ENCODE data around the gene MSI1. TPM values are rescaled to one million over a fixed set of nuclear protein-coding genes. Genes with fewer than 3 reads are reported as not detected.

Gene MSI1
- total RNA-seq, 3 donors from 2014 or later (not counting 1 experiment from before 2014, with no cell fraction given) = not detected

DNA sequence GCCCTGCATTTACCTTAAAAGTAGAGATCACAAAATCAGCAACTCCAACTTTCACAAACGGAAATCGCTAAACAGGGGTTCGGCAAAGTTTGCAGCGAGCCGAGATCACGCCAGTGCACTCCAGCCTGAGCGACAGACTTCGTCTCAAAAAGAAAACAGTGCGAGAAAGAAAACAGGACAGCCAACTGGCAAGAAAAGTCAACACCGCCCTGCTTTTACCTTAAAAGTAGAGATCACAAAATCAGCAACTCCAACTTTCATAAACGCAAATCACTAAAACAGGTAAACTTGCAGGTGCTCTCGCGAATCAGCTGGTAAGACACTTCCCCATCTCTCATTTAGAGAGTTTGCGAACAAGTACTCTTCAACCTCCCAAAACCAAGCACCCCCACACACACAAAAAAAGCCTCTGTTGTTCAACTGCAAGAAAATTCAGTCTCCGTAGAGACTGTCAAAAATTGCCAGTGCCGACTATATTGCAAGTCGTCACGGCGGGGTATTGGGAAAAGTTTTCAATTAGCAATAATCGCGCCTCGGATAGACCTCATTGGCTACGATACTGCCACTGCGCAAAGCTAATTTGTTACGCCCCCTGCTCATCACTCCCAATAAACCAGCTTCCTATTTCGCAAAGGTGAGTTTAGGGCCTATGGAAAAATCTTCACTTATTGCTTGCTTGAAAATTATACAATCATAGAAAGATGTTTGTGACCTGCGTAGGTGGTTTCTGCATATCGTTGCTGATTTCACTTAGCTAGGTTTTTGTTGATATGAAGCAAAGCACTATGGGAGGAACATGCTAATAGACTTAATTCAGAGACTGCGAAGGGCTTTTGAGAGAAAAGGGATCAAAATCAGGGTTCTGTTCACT lies 76.1 kb downstream of the MSI1 start, which contains the start of gene RNU4-1:
Gene RNU4-1 (minus strand): TSS at position 577 of the 871 bp plus-strand sequence.
- Mint-ChIP-seq H3K9me3 (no peaks in the 10 kb centered on the region), H3K27me3 (ENCODE audit: low read depth in 2 of 2) (no peaks in the 10 kb centered on the region), H3K36me3 (no peaks in the 10 kb centered on the region), H3K27ac (no peak within 1 kb of the TSS), H3K4me1 (no peaks in the 10 kb centered on the region), H3K4me3 (no peak within 1 kb of the TSS)
- Histone ChIP-seq H3K36me3 (ENCODE audit: control insufficient read depth, insufficient read depth, low read length) (no peaks in the 10 kb centered on the region), H3K4me1 (ENCODE audit: control insufficient read depth, insufficient read depth, low read length) (peaks cover 13% of the 10 kb centered on the region), H3K27me3 (ENCODE audit: control insufficient read depth, insufficient read depth, low read length) (no peaks in the 10 kb centered on the region), H3K4me3 (ENCODE audit: low read length) (peak within 1 kb of the TSS; percentile 61), H3K9me3 (ENCODE audit: control insufficient read depth, insufficient read depth, low read length) (no peaks in the 10 kb centered on the region), H3K27ac (ENCODE audit: low read length) (peak within 1 kb of the TSS; percentile 95)
- ATAC-seq (peak; percentile 38 to 57 (median 55)), DNase-seq (peak; percentile 68 to 87)
- intact Hi-C loops (cut with micrococcal nuclease) = loop anchor here (1.0 kb wide), 2 partner anchors 9 to 24 kb away; partner anchors contain the start of gene SIRT4
- under 1% methylated on average over 28 of the region's 29 CpGs for WGBS (ENCODE audit: insufficient coverage)
- TF ChIP-seq, protein P1, sequence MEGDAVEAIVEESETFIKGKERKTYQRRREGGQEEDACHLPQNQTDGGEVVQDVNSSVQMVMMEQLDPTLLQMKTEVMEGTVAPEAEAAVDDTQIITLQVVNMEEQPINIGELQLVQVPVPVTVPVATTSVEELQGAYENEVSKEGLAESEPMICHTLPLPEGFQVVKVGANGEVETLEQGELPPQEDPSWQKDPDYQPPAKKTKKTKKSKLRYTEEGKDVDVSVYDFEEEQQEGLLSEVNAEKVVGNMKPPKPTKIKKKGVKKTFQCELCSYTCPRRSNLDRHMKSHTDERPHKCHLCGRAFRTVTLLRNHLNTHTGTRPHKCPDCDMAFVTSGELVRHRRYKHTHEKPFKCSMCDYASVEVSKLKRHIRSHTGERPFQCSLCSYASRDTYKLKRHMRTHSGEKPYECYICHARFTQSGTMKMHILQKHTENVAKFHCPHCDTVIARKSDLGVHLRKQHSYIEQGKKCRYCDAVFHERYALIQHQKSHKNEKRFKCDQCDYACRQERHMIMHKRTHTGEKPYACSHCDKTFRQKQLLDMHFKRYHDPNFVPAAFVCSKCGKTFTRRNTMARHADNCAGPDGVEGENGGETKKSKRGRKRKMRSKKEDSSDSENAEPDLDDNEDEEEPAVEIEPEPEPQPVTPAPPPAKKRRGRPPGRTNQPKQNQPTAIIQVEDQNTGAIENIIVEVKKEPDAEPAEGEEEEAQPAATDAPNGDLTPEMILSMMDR (IDR thresholded peaks at IDR 0.05) = no peak

DNA sequence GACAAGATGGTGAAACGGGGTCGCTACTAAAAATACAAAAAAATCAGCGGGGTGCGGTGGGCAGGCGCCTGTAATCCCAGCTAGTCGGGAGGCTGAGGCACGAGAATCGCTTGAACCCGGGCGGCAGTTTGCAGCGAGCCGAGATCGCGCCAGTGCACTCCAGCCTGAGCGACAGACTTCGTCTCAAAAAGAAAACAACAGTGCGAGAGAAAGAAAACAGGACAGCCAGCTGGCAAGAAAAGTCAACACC lies 76.6 kb downstream of the MSI1 start:
- DNase-seq = no peak
- H3K4me1 Mint-ChIP-seq = no peaks in the 10 kb centered on the region

More for the DNA sequence above, 76.6 kb downstream of the MSI1 start:
- H3K4me3 Mint-ChIP-seq = no peak overlapping the region
- H3K36me3 ChIP-seq (ENCODE audit: control insufficient read depth, insufficient read depth, low read length) = no peaks in the 10 kb centered on the region
- H3K27me3 Mint-ChIP-seq (ENCODE audit: low read depth in 2 of 2) = no peaks in the 10 kb centered on the region
- peak overlapping the region; percentile 61 for H3K4me3 ChIP-seq (ENCODE audit: low read length)
- no peaks in the 10 kb centered on the region for H3K27me3 ChIP-seq (ENCODE audit: control insufficient read depth, insufficient read depth, low read length)
- no peaks in the 10 kb centered on the region for H3K9me3 Mint-ChIP-seq
- H3K4me1 ChIP-seq (ENCODE audit: control insufficient read depth, insufficient read depth, low read length) = peaks cover 13% of the 10 kb centered on the region
- H3K27ac Mint-ChIP-seq = no peak overlapping the region
- H3K27ac ChIP-seq (ENCODE audit: low read length) = peak overlapping the region; percentile 95
- WGBS (ENCODE audit: insufficient coverage) = 0% methylated on average over 17 of the region's 17 CpGs
- peak; percentile 0 to 4 (median 1) for ATAC-seq
- no peaks in the 10 kb centered on the region for H3K36me3 Mint-ChIP-seq
- intact Hi-C loops (cut with micrococcal nuclease) = no loop called here
- TF ChIP-seq, protein P1 (IDR thresholded peaks at IDR 0.05) = no peak
- no peaks in the 10 kb centered on the region for H3K9me3 ChIP-seq (ENCODE audit: control insufficient read depth, insufficient read depth, low read length)

Other genes with a start within 250 kb of the MSI1 start
- 100 to 1,000 TPM; 119 to 141 (median 120) TPM for gene GCN1, start 174.4 kb downstream of the MSI1 start, total RNA-seq
- gene RPLP0, start 168.1 kb downstream of the MSI1 start, total RNA-seq = 100 to 1,000 TPM; 587 to 791 (median 689) TPM
- 100 to 1,000 TPM; 436 to 504 (median 478) TPM for gene PXN, start 103.4 kb downstream of the MSI1 start, total RNA-seq
- gene RNU4-2, start 77.3 kb downstream of the MSI1 start, total RNA-seq = over 10,000 TPM; 12,095 to 13,816 (median 12,822) TPM
- 1,000 to 10,000 TPM in 2 of 3 donors, 100 to 1,000 TPM in 1; 768 to 1,610 (median 1,101) TPM for gene RNU4-1, start 75.9 kb downstream of the MSI1 start, total RNA-seq
- 1 to 10 TPM; 2.0 to 2.1 (median 2.1) TPM for gene SIRT4, start 66.8 kb downstream of the MSI1 start, total RNA-seq
- under 1 TPM in 1 of 3 donors, not detected in 2; 0.52 TPM for gene PLA2G1B, start 41.4 kb downstream of the MSI1 start, total RNA-seq
- 100 to 1,000 TPM; 152 to 189 (median 163) TPM for gene COX6A1, start 68.9 kb upstream of the MSI1 start, total RNA-seq
- 10 to 100 TPM; 21.3 to 25.8 (median 24.2) TPM for gene TRIAP1, start 77.2 kb upstream of the MSI1 start, total RNA-seq
- 10 to 100 TPM; 16.5 to 22.8 (median 20.5) TPM for gene GATC, start 77.3 kb upstream of the MSI1 start, total RNA-seq
- gene SRSF9, start 100.6 kb upstream of the MSI1 start, total RNA-seq = 100 to 1,000 TPM; 175 to 191 (median 179) TPM
- 100 to 1,000 TPM in 1 of 3 donors, 10 to 100 TPM in 2; 69.7 to 110 (median 77.2) TPM for gene DYNLL1, start 126.9 kb upstream of the MSI1 start, total RNA-seq
- gene COQ5, start 160.0 kb upstream of the MSI1 start, total RNA-seq = 10 to 100 TPM; 11.4 to 17.1 (median 14.6) TPM
- gene RNF10, start 165.2 kb upstream of the MSI1 start, total RNA-seq = 100 to 1,000 TPM; 371 to 488 (median 389) TPM
- gene POP5, start 212.2 kb upstream of the MSI1 start, total RNA-seq = 10 to 100 TPM; 38.7 to 54.3 (median 42.9) TPM

Data from natural killer cell (primary cell).